ENCODE results near the gene PHLPP1.

Gene PHLPP1

DNA sequence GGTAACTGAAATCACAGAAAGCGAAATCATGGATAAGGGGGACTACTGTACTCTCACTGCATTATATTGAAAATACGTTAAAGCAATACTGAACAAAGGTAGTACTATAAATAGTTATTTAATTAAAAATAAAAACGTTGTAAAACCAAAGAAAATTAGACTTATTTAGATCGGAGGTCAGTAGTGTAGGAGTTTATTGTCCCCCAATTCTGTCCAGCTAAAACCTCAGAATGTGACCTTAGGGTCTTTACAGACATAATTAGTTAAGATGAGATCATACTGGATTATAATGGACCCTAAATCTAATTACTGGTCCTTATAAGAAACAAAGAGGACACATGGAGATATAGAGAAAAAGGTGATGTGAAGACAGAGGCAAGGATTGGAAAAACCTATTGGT, 95.3 kb downstream of the PHLPP1 start:
- DNase-seq (ENCODE audit: low read depth): no peak

DNA sequence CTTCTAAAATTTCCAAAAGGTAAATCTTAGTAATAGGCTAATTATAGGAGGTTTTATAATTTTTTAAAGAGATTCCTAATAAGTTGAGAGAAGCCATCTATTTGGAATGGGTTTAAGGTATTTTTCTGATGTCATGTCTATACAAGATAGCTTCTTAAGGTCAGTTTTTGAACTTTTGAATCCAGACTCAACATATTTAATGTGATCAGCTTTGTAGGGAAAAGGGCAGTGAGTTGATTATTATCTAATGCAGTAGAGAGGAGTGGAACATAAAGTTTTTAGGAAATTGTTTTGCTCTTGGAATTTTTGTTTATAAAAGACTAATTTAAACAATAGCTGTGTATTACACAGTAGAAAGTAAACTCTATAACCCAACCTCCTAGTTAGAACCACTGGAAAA, 96.3 kb downstream of the PHLPP1 start:
- DNase-seq (ENCODE audit: low read depth): no peak

DNA sequence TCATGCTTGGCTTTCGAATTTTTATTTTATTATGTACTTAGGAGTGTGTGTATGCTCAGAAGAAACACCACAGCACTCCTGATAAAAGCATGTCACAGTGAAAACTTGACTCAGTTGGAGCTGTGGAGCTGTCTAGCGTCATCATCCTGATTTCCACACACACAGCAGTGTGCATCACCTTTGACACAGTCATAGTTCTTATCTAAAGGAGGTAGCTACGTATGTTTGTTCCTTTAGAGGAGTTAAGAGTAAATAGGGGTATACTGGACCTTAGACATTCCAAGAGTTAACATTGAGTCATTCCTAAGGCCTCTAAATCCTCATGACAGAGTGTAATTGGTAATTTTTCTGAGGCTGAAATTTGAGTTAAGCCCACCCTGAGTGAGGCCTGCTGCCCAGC, 96.9 kb downstream of the PHLPP1 start:
- no peak for DNase-seq (ENCODE audit: low read depth)

DNA sequence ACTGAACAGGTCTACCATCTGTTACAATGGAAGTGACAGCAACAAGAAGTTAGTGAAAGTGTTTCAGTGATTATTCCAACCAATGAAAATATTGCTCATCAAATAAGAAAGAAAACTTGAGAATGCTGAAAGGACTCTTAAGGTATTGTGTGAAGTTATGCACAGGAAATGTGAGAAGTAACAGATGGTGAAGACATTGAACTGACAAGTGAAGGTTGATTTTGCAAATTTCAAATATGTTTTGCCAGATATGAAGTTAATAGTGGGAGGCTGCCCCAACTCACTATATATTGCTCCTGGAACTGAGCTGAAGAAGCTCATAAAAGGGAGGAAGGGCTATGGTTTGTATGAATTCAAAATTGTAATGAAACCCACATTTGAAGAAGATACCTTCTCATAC, 97.5 kb downstream of the PHLPP1 start:
- DNase-seq (ENCODE audit: low read depth): no peak

DNA sequence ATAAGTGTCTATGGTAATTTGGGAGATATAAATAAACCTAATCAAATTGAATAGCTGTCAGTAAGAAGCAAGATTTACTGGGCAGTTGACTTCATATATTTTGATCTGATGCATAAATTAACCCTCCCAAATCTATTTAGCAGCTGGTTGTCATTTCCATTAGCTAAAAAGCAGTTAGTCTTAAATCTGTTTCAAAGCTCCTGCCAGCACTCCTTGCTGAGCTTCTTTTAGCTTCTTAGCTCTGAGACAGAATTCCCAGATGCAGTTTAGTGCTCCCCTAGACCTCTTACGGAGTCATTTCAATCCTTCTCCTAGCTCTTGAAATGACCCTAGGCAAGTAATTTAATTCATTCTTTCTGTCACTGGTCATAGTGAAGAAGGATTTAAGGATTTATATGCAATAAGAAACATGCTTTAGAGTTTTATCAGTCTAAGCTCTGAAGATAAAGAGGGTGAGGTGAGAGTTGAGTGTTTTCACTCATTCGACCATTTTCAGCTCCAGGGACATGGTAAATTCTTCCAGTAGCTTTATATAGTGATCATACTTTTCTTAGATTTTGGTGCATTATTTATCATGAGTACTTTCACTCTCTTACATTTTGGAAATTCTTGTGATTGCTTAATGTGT, 98.9 kb downstream of the PHLPP1 start:
- DNase-seq (ENCODE audit: low read depth): no peak

DNA sequence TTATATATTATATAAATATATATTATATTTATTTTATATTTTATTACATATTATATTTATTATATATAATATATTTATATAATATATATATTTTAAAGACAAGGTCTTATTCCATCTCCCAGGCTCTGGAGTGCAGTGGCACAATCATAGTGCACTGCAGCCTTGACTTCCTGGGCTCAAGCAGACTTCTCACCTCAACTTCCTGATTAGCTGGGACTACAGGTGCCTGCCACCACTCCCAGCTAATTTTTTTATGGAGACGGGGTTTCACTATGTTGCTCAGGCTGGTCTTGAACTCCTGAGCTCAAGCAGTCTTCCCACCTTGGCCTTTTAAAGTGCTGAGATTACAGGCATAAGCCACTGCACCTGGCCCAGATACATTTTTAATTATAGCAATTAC, 110.0 kb downstream of the PHLPP1 start:
- no peak for DNase-seq (ENCODE audit: low read depth)

DNA sequence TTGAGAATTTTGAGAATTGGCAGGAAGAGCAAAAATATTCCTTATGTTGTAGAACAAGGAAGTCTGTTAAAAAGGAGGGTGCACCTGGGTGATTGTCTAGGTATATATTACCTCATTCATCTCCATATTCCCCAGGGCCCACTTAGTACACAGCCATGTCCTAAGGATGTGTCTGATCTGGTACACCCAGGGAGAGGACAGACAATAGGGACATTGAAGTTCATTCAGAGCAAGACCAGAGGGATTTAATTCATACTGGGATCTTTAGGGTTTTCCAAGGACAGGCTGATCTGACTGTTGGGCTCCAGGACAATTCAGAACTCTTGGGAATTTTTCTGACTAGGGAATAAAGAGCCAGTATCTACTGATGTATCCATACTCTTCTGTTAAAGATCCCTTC, 112.1 kb downstream of the PHLPP1 start:
- DNase-seq (ENCODE audit: low read depth): no peak

DNA sequence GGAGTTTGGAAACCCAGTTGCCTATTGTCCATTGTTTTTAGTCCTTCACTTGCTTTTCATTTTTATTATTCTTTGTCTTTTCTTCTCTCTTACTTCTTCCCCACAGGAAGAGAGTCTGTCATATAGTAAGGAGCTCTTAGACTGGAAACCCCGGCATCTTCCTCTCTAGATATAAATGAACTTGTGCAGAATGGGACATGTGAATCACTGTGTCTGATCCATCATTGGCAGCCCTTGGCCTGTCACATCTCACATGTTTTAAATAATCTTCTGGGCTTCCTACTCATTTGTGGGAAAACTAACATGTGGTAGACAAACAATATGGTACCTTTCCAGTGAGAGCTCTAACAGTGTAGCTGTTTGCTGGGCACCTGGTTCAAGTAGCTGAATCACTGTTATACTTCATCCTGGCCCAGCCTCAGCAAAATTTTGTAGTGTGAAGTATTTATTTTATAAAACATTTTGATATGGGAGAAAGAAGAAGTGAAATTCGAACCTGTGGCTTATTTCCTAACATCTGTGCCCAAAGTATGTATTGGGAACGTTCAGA, 112.8 kb downstream of the PHLPP1 start:
- DNase-seq (ENCODE audit: low read depth): no peak

DNA sequence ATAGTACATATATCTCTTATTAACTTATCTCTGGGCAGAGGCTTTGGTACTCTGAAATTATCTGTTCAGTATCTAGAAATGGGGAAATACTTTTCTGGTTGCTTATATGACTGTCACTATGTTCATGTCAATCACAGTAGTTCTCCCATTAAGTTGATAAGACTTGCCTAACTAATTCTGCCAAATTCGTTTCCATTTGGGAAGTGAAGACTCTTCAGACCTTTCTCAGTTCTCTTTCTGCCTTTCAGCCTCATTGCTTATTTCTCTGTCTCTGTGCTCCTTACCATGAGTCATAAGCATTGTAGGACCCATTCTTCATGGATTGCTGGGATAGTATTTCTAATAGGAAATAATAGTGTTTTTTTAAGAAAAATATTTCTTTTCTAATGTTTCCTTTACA, 113.5 kb downstream of the PHLPP1 start:
- DNase-seq (ENCODE audit: low read depth): no peak

DNA sequence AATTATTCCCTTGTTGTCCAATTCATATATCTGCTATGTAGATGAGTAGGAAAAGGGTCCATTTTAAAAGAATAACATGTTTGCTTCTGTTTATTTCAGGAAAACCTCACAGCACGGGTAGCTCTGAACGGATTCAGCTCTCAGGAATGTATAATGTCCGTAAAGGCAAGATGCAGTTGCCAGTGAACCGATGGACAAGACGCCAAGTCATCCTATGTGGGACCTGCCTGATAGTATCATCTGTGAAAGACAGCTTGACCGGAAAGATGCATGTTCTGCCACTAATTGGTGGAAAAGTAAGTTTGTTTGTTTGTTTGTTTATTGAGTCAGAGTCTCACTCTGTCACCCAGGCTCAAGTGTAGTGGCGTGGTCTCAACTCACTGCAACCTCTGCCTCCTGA, 114.6 kb downstream of the PHLPP1 start:
- no peak for DNase-seq (ENCODE audit: low read depth)

DNA sequence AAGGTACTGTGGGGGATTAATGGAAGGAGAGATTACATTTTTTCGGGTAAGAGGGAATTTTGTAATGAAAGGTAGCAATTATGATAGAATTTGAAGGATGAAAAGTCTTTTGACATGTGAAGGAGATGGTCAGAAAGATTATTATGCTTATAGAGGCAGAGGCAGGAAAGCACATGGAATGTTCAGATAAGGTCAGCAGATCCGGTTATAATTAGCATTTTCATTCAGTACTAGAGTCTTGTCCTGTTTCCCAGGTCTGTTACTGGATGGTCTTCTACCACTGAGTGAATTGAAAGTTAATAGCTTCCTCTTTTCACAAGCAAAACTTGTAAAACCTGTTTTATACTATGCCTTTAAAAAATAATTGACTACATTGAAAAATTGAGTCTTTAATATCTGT, 116.9 kb downstream of the PHLPP1 start:
- DNase-seq (ENCODE audit: low read depth): no peak

DNA sequence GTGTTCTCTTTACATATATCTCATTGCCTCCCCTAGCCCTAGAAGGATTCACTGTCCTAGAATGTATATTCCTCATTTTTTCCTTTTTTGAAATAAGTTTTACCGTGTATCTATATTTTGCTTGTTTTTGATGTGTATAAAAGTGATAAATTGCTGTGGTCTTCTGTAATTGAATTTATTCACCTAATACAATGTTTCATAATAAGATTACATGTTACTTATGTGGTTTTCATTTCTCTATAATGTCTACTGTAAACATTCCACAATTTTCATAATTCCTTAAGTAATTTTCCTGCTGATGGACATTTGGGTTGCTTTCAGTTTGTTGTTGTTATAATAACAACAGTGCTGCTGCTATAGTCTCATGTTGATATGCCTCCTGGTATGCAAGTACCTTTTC, 118.2 kb downstream of the PHLPP1 start:
- DNase-seq (ENCODE audit: low read depth): no peak

DNA sequence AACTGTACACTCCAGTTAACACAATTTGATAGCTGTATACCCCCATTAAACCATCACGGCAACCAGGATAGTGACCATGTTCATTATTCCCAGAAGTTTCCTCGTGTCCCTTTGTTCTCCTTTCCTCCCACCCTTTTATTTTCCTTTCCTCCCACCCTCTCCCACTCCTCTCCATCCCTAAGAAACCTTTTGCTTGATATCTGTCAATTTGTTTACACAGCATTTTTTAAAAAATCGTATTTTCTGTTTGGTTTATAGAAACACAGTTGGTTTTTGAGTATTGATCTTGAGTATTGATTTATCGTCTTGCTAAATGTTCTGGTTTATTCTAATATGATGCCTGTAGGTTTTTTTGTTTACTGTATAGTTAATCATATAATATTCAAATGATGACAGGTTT, 119.4 kb downstream of the PHLPP1 start:
- no peak for DNase-seq (ENCODE audit: low read depth)

DNA sequence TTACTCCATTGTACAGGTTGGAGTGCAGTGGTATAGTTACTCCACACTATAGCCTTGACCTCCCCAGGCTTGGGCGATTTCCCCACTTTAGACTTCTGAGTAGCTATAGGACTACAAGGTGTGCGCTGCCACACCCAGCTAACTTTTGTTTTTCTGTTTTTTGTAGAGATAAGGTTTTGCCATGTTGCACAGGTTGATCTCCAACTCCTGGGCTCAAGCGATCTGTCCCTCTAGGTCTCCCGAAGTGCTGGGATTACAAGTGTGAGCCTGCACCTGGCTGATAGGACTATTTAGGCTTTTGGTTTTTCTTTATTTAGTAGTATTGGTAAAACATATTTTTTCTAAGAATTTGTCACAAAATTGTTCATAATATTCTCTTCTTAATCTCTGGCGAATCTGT, 121.7 kb downstream of the PHLPP1 start:
- DNase-seq (ENCODE audit: low read depth): no peak

DNA sequence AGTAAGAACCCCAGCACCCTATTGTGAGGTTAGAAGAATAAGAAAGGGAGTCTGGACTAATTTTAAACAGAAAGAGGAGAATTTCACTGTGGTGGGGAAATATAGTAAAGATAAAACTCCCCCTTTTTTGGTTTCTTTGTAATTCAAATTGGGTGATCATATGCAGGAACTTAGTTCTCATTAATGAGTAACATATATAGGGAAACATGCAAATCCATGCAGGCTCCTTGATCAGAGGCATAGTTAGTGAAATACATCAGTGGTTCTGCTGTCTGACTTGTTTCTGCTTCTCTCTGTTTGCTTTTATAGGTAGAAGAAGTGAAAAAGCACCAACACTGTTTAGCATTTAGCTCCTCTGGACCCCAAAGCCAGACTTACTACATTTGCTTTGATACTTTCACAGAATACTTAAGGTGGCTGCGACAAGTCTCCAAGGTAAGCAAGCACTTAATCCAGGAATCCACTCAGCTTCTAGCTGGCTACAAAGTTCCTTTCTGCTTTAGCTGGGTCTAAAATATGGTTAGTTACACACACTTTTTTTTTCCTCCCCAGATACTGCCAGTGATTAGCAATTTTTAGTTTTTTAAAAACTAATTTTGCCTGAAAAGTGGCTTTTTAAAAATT, 123.2 kb downstream of the PHLPP1 start:
- no peak for DNase-seq (ENCODE audit: low read depth)

DNA sequence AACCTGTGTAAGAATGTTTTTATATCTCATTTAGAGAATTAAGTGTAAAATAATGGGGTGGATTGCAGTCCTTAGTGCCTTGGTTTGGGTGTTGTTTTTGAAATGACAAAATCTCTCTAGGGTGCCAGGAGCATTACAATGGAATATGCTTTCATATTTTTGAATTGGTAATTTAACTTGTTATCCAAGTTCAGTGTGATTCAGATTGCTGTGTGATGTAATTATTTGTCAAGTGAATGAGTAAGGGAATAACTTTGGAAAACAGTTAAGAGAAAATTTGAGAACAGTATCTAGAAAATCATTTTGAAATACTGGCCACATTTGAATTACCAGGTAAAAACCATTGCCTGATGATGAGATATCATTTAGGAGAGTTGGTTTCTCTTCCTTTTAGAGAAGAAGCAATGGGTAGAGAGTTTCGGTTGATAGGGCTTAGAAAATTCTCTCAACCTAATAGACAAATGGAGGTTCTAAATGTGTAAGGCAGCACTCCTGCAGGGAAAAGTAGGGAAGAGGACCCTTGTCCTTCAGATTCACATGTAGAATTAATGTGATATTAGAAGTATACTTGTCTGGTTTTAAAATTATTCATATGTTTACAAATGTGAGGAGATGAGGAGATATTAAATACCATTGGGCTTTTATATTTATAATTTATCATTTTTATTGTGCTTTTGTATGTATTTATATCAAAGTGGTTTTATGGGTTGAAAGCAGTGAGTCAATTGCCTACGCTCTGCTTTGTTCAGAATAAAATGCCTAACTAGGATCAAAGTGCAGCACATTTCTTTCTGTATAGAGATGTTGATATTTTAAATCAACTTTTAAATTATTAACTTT, 124.8 kb downstream of the PHLPP1 start:
- no peak for DNase-seq (ENCODE audit: low read depth)

DNA sequence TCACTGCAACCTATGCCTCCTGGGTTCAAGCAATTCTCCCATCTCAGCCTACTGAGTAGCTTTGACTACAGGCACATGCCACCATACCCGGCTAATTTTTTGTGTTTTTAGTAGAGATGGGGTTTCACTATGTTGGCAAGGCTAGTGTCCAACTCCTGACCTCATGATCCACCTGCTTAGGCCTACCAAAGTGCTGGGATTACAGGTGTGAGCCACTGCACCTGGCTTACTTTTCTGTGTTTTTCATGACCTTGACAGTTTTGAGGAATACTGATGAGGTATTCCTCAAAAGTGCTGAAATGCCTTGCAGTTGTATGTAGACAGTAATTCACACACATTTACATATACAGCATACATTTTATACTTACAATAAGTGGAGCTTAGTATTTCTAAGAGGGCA, 126.1 kb downstream of the PHLPP1 start:
- no peak for DNase-seq (ENCODE audit: low read depth)

DNA sequence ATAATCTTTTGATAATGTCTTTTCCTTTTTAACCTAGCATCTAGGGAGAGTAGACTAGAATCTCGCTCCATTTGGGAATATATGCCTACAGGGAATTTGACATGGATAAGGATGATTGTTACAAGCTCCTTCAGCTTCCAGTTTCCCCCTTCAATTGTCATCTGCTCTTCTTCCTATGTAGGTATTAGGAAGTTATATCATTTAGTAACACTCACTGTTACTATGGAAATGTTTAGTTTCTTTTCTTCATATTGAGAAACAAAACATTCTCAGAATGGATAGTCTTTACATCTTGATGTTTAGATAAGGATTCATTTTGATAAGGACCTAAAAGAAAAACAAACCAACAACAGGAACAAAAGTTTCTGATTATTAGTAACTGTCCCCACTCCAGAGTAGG, 127.6 kb downstream of the PHLPP1 start:
- DNase-seq (ENCODE audit: low read depth): no peak

DNA sequence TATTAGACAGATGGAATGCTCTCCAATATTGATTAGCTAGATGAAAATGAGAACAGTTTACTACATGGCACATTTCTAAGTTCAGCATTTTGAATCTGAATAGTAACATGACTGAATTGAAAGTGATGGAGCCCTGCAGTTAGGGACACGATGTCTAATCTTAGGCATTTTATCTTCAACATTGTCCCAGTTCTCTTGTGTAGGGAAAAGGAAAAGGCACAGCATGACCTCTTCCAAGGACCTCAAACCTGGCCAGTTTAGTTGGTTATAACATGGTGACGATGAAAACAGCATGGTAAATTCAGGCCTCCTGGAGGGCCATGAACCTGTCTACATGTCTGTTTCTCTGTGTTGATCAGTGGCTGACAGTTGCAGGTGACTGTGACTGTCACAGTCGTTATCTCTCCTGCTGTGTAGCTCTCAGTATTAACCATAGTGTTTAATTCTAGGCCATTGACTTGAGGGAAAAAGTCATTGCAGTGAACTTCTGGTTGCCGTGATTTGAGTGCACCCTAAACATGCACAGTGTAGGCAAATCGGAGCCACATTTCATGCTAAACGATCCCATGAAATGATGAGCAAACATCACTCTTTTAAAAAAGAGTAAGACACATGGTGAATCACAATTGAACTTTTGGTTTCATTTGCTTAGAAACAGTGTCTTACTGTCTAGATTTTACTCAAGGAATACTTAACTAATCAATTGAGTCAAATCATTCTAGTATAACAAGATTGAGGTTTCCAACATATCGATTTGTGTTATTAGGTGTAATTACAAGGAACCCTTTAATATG, 129.7 kb downstream of the PHLPP1 start:
- DNase-seq (ENCODE audit: low read depth): no peak

DNA sequence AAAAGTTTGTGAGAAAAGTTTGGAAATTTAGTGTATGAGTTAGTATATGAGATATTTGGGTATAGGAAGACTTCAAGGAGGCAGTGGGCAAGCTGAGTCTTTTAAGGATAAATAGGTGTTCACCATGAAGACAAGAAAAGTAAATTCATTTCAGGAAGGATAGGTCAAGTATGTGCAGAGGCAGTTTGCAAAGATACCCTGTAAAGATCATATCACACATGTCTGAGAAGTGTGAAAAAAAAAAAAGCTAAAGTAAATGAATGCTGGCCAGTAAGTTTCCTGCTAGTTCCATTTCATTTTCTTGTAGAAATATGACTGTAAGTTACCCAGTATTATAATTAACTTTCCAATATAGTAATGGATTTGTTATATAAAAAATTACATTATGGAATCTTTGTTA, 131.0 kb downstream of the PHLPP1 start:
- no peak for DNase-seq (ENCODE audit: low read depth)

DNA sequence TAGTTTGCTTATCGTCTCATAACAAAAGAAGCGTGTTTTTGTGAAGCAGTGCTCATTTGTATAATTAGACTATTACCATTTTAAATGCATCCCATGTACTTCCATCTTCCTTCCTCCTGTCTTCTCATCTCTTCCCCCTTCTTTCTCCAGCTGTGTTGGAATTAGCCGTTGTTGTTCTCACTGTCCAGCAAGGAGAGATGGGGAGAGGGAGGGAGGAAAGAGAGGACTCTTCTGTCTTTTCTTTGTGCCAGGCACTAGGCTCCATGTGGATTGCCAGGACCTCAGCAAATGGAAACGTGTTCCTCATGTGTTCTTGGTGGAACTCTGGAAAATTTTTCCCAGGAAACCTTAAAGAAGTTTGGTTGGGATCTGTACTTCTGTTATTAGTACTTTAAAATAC, 131.7 kb downstream of the PHLPP1 start:
- DNase-seq (ENCODE audit: low read depth): no peak

DNA sequence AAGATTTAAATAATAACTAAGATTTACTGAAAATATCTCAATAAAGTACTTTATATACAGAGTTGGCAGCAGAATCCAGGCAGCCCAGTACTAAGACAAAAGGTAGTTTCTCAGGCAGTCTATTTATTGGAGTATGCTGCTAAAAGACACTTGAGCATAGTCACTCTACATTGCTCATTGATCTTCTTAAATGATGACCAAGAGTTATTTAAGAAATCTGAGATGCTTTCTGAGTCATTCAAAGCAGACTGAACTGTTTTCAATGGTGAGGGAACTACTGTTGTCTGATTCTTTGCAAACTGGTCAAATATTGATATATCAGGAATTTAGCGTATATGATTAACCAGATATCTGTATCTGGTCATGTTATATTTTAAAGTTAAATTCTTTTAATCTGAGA, 133.6 kb downstream of the PHLPP1 start:
- DNase-seq (ENCODE audit: low read depth): no peak
